Measurements from ENCODE around the gene ENTHD1. TPM values are rescaled to one million over a fixed set of nuclear protein-coding genes. Genes with fewer than 3 reads are reported as not detected.

The ENTHD1 gene
- total and polyA plus RNA-seq, 4 donors, result 0.12 TPM; not detected in 3

DNA sequence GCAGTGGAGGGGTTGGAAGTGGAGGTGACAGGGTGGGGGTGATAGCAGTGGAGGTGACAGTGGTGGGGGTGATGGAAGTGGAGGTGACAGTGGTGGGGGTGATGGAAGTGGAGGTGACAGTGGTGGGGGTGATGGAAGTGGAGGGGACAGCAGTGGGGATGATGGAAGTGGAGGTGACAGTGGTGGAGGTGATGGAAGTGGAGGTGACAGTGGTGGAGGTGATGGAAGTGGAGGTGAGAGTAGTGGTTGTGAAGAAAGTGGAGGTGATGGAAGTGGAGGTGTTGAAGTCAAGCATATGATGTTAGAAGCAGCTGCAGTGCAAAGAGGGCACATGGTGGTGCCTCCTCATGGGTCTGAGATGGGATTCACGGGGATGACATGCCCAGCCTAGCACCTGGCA, 181.5 kb downstream of the ENTHD1 start:
- intact Hi-C loops (cut with DNase I), result no loop called here
- no peak overlapping the region for H3K27ac ChIP-seq (ENCODE audit: low read depth in 1 of 2, low read length in 2 of 2)
- no peaks in the 10 kb centered on the region for H3K4me1 ChIP-seq (ENCODE audit: control insufficient read depth in 1 of 2, insufficient read depth in 2 of 2, low read length in 2 of 2)
- H3K9me3 ChIP-seq (ENCODE audit: control insufficient read depth, low read length), result no peaks in the 10 kb centered on the region
- DNase-seq (no peak), ATAC-seq (ENCODE audit: low FRiP score) (no peak)
- H3K4me3 ChIP-seq (ENCODE audit: low read length in 2 of 2), result no peak overlapping the region
- WGBS, 2 donors, result 83 to 86% methylated on average over 1 of the region's 1 CpG
- H3K36me3 ChIP-seq (ENCODE audit: control insufficient read depth in 1 of 2, insufficient read depth in 2 of 2, low read length in 1 of 2), result no peaks in the 10 kb centered on the region
- no peaks in the 10 kb centered on the region for H3K27me3 ChIP-seq (ENCODE audit: control insufficient read depth in 1 of 2, insufficient read depth in 2 of 2, low read length in 1 of 2)

DNA sequence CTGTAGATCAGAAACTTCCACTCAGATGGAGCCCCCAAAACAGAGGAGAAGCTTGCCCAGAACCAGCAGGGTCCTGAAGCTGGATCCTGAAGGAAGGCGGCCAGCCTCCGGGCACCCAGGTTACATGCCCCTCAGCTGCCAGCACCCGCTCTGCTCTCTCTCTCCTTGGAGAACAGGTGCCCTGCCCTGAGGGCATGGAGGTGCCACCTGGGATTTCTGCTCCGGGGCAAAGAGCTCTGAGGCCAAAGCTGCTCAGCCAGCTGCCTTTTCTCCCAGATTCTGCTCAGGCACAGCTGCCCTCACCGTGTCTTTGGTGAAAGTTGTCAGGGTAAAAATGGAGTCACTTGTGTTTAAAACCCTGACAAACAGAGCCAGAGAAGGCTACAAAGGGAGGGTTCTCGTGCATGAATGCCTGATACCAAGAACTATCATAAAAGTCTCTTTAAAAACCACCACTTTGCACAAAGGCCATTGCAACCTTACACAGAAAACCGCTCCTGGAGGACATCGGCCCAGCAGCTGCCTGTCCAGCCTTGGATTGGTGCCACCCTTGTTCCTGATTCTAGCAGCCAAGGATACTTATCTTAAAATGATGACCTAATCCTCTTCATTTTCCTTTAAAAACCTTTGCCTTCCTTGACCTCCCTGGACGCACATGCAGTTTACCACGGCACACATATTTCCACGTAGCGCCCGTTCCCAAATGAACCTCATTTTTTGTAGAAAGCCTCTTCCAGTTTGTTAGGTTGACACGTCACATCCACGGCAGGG, 183.0 kb downstream of the ENTHD1 start:
- Histone ChIP-seq H3K4me1 (ENCODE audit: control insufficient read depth in 1 of 2, insufficient read depth in 2 of 2, low read length in 2 of 2) (no peaks in the 10 kb centered on the region), H3K9me3 (ENCODE audit: control insufficient read depth, low read length) (no peaks in the 10 kb centered on the region), H3K27me3 (ENCODE audit: control insufficient read depth in 1 of 2, insufficient read depth in 2 of 2, low read length in 1 of 2) (no peaks in the 10 kb centered on the region), H3K36me3 (ENCODE audit: control insufficient read depth in 1 of 2, insufficient read depth in 2 of 2, low read length in 1 of 2) (no peaks in the 10 kb centered on the region), H3K27ac (ENCODE audit: low read depth in 1 of 2, low read length in 2 of 2) (no peak overlapping the region), H3K4me3 (ENCODE audit: low read length in 2 of 2) (no peak overlapping the region)
- 63 to 67% methylated on average over 15 of the region's 15 CpGs for WGBS, 2 donors
- DNase-seq, result no peak
- no peak for ATAC-seq (ENCODE audit: low FRiP score)
- intact Hi-C loops (cut with DNase I), result no loop called here

DNA sequence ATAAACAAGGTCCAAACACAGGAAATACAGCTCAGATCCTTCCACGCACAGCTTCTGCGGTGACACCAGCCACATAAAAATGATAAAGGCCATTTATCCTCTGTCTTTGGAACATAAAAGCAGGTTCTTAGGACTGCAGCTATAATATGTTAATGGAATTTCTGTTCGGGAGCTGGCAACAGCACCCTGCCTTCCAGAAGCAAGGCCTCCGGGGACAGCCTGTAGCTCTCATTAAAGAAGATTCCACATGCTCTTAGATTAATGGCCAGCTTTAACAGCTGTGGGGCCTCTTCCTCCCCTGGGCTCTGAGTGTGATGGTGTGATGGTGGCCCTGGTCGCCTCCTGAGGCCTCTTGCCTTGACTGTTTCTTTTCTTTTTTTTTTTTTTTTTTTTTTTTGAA, 185.7 kb downstream of the ENTHD1 start:
- H3K4me3 ChIP-seq (ENCODE audit: low read length in 2 of 2), result no peak overlapping the region
- WGBS, 2 donors, result 71 to 77% methylated on average over 5 of the region's 5 CpGs
- intact Hi-C loops (cut with DNase I), result no loop called here
- no peaks in the 10 kb centered on the region for H3K36me3 ChIP-seq (ENCODE audit: control insufficient read depth in 1 of 2, insufficient read depth in 2 of 2, low read length in 1 of 2)
- DNase-seq (no peak), ATAC-seq (ENCODE audit: low FRiP score) (no peak)
- H3K27ac ChIP-seq (ENCODE audit: low read depth in 1 of 2, low read length in 2 of 2), result no peak overlapping the region
- H3K27me3 ChIP-seq (ENCODE audit: control insufficient read depth in 1 of 2, insufficient read depth in 2 of 2, low read length in 1 of 2), result no peaks in the 10 kb centered on the region
- H3K4me1 ChIP-seq (ENCODE audit: control insufficient read depth in 1 of 2, insufficient read depth in 2 of 2, low read length in 2 of 2), result no peaks in the 10 kb centered on the region
- no peaks in the 10 kb centered on the region for H3K9me3 ChIP-seq (ENCODE audit: control insufficient read depth, low read length)

DNA sequence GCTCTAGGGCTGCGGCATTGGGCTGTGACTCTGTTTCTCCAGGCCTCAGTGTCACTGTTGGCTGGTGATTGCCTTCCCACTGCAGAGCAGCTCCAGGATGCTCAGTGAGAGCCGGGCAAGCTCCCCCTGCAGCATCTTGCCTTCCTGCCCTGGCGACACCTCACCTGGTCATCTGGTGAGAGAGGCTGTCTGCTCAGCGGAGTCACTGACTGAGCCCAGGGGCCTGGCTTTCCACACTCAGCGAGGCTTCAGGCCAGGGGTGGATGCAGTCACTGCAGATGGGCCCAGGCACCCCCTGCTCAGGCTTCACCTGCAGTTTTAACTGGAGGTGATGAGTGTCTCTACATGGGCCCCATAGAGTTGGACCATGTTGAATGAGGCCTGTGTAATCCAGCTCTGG, 186.2 kb downstream of the ENTHD1 start:
- no peak overlapping the region for H3K27ac ChIP-seq (ENCODE audit: low read depth in 1 of 2, low read length in 2 of 2)
- DNase-seq (no peak), ATAC-seq (ENCODE audit: low FRiP score) (no peak)
- H3K4me1 ChIP-seq (ENCODE audit: control insufficient read depth in 1 of 2, insufficient read depth in 2 of 2, low read length in 2 of 2), result no peaks in the 10 kb centered on the region
- H3K36me3 ChIP-seq (ENCODE audit: control insufficient read depth in 1 of 2, insufficient read depth in 2 of 2, low read length in 1 of 2), result no peaks in the 10 kb centered on the region
- intact Hi-C loops (cut with DNase I), result no loop called here
- no peaks in the 10 kb centered on the region for H3K27me3 ChIP-seq (ENCODE audit: control insufficient read depth in 1 of 2, insufficient read depth in 2 of 2, low read length in 1 of 2)
- no peak overlapping the region for H3K4me3 ChIP-seq (ENCODE audit: low read length in 2 of 2)
- WGBS, 2 donors, result 90 to 92% methylated on average over 5 of the region's 5 CpGs
- H3K9me3 ChIP-seq (ENCODE audit: control insufficient read depth, low read length), result no peaks in the 10 kb centered on the region

DNA sequence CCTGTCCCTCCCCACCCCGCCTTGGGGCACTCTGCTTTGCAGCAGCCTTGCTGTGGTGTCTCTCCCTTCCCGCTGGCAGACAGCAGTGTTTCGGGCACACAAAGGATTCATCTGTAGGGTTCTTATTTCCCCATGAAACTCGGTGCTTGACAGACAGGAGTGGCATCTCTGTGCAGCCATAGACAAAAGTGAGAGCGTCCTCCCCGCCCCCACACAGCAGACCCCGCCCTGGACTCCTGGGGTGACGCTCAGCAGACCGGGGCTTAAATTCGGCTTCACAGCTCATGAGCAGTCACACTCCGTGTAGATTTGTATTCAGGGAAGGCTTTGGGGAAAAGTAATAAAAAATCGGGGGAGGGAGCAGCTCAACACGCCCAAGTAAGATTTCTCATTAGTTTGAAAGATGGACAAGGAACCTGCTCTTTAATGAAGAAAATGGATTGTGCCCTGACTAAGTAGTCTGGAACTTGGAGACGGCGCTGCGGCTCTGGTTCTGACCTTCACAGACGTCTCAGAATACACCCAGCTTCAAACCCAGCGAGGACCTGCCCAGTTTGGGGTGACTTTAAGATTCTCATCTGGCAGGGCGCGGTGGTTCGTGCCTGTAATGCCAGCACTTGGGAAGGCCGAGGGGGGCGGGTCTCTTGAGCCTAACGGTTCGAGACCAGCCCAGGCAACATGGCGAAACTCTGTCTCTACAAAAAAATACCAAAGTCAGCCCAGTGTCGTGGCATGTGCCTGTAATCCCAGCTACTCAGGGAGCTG, 187.0 kb downstream of the ENTHD1 start:
- 64 to 65% methylated on average over 27 of the region's 27 CpGs for WGBS, 2 donors

DNA sequence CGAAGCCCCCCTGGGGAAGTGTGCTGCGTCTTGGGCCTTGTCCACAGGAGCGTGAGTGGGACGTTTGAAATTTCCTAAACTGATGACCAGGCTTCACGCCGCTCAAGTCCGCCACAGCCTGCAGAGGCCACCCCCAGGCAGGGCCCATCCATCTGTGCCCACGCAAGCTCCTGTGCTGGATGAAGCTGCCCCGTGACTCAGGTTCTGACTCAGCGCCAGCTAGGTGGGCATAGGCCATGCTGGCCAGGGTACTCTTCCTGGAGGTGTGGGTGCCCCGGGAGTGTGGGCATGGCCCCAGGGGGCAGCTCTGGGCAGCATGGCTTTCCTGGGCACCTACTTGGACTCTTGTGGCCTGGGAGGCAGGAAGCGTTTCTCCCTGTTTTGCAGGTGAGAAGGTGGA, 188.2 kb downstream of the ENTHD1 start:
- 92% methylated on average over 12 of the region's 12 CpGs for WGBS, 2 donors
- no peaks in the 10 kb centered on the region for H3K9me3 ChIP-seq (ENCODE audit: control insufficient read depth, low read length)
- intact Hi-C loops (cut with DNase I), result no loop called here
- no peaks in the 10 kb centered on the region for H3K4me1 ChIP-seq (ENCODE audit: control insufficient read depth in 1 of 2, insufficient read depth in 2 of 2, low read length in 2 of 2)
- H3K36me3 ChIP-seq (ENCODE audit: control insufficient read depth in 1 of 2, insufficient read depth in 2 of 2, low read length in 1 of 2), result no peaks in the 10 kb centered on the region
- DNase-seq (no peak), ATAC-seq (ENCODE audit: low FRiP score) (no peak)
- no peak overlapping the region for H3K4me3 ChIP-seq (ENCODE audit: low read length in 2 of 2)
- no peak overlapping the region for H3K27ac ChIP-seq (ENCODE audit: low read depth in 1 of 2, low read length in 2 of 2)
- H3K27me3 ChIP-seq (ENCODE audit: control insufficient read depth in 1 of 2, insufficient read depth in 2 of 2, low read length in 1 of 2), result no peaks in the 10 kb centered on the region

More for the DNA sequence above, 187.0 kb downstream of the ENTHD1 start:
- ATAC-seq (ENCODE audit: low FRiP score), result no peak
- Histone ChIP-seq H3K27ac (ENCODE audit: low read depth in 1 of 2, low read length in 2 of 2) (no peak overlapping the region), H3K4me1 (ENCODE audit: control insufficient read depth in 1 of 2, insufficient read depth in 2 of 2, low read length in 2 of 2) (no peaks in the 10 kb centered on the region), H3K4me3 (ENCODE audit: low read length in 2 of 2) (no peak overlapping the region), H3K9me3 (ENCODE audit: control insufficient read depth, low read length) (no peaks in the 10 kb centered on the region), H3K27me3 (ENCODE audit: control insufficient read depth in 1 of 2, insufficient read depth in 2 of 2, low read length in 1 of 2) (no peaks in the 10 kb centered on the region), H3K36me3 (ENCODE audit: control insufficient read depth in 1 of 2, insufficient read depth in 2 of 2, low read length in 1 of 2) (no peaks in the 10 kb centered on the region)
- intact Hi-C loops (cut with DNase I), result no loop called here
- DNase-seq, result no peak

DNA sequence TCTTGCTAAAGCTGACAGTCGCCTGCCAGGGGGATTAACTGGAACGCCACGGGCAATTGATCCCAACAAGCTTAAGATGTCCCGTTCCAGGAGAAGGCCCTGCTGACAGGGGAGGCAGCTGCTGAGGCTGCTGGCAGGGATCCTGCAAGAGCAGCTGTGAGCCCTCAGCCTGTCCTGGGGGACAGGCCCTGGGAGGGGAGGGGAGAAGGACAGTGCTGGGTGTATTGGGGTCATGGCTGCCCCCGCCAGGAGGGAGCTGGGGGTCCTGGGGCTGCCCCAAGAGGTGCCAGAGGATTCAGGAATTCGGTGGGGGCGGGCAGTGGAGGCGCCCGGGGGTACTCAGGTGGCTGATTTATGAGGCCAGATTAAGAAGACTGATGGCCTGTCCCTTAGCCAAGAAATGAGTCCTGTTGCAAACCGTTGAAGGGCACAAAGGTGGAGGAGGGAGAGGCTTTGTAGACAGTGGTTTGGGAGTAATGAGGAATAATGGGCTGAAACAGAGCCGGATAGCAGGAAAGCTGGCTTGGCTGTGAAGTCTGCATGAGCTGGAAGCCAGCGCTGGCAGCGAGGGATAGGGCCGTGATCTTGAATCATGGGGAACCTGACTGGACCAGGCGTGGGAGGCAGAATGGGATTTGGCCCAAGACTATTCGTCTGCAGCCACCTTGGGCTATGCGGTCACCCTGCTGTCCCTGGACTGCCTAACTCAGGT, 189.5 kb downstream of the ENTHD1 start:
- Histone ChIP-seq H3K36me3 (ENCODE audit: control insufficient read depth in 1 of 2, insufficient read depth in 2 of 2, low read length in 1 of 2) (no peaks in the 10 kb centered on the region), H3K27ac (ENCODE audit: low read depth in 1 of 2, low read length in 2 of 2) (no peak overlapping the region), H3K4me1 (ENCODE audit: control insufficient read depth in 1 of 2, insufficient read depth in 2 of 2, low read length in 2 of 2) (no peaks in the 10 kb centered on the region), H3K9me3 (ENCODE audit: control insufficient read depth, low read length) (no peaks in the 10 kb centered on the region), H3K4me3 (ENCODE audit: low read length in 2 of 2) (no peak overlapping the region), H3K27me3 (ENCODE audit: control insufficient read depth in 1 of 2, insufficient read depth in 2 of 2, low read length in 1 of 2) (no peaks in the 10 kb centered on the region)
- ATAC-seq (ENCODE audit: low FRiP score) (no peak), DNase-seq (no peak)
- intact Hi-C loops (cut with DNase I), result no loop called here
- WGBS, 2 donors, result 53 to 58% methylated on average over 17 of the region's 17 CpGs

DNA sequence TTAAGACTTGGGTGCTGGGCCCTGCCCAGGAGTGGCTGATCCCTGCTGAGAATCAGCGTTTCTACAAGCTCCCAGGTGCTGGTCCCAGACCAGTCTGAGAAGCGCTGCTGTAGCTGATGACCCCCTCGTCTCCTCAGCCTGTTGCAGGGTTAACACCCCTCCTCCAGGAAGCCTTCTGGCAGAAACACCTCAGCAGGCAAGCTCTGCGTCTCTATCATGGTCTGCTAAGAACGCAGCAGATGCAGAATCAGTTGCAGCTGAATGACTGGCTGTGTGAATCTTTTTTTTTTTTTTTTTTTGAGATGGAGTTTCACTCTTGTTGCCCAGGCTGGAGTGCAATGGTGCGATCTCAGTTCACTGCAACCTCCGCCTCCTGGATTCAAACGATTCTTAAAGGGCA, 190.5 kb downstream of the ENTHD1 start:
- Histone ChIP-seq H3K27ac (ENCODE audit: low read depth in 1 of 2, low read length in 2 of 2) (no peak overlapping the region), H3K27me3 (ENCODE audit: control insufficient read depth in 1 of 2, insufficient read depth in 2 of 2, low read length in 1 of 2) (no peaks in the 10 kb centered on the region), H3K36me3 (ENCODE audit: control insufficient read depth in 1 of 2, insufficient read depth in 2 of 2, low read length in 1 of 2) (no peaks in the 10 kb centered on the region), H3K4me3 (ENCODE audit: low read length in 2 of 2) (no peak overlapping the region), H3K4me1 (ENCODE audit: control insufficient read depth in 1 of 2, insufficient read depth in 2 of 2, low read length in 2 of 2) (no peaks in the 10 kb centered on the region), H3K9me3 (ENCODE audit: control insufficient read depth, low read length) (no peaks in the 10 kb centered on the region)
- intact Hi-C loops (cut with DNase I), result no loop called here
- WGBS, 2 donors, result 72 to 75% methylated on average over 8 of the region's 8 CpGs
- DNase-seq (no peak), ATAC-seq (ENCODE audit: low FRiP score) (no peak)

All from aorta (tissue), 5 donors.